ENCODE results near the gene RNF19B.

RNF19B gene

DNA sequence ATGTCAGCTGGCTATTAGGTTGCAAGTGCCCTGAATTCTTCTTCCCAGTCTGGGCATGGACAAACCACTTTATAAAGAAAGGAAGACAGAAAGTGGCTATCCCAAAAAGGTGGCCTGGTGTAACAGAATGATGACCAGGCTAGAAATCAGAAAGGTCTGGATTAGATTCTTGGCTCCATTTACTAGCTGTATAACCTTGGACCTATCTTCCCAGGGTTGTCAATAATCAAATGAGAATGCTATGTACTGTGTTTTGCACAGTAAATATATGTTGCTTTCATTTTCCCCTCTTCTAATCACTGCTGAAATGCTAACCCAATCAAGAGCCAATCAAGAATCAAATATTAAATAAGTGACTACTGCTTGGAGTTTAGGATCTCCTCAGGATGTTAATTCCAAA is 20.4 kb downstream of the RNF19B start:
- Histone ChIP-seq H3K14ac (ENCODE audit: low read length) (no peak overlapping the region), H4K91ac (ENCODE audit: low read depth, low read length, poor library complexity) (no peak overlapping the region), H2BK120ac (ENCODE audit: low read depth, low read length) (no peak overlapping the region), H3K4me1 (ENCODE audit: control insufficient read depth in 2 of 2, insufficient read depth in 1 of 2, low read depth in 1 of 2, low read length in 2 of 2) (no peaks in the 10 kb centered on the region), H2BK15ac (ENCODE audit: low read length) (no peak overlapping the region), H2BK12ac (ENCODE audit: low read length) (no peak overlapping the region), H3K9me3 (replicated peaks in 1 of 2; ENCODE audit: control insufficient read depth in 2 of 2, insufficient read depth in 1 of 2, low read depth in 1 of 2, low read length in 2 of 2) (no peaks in the 10 kb centered on the region), H3K18ac (ENCODE audit: low read length) (no peak overlapping the region), H2AFZ (ENCODE audit: low read length) (no peak overlapping the region), H2AK5ac (ENCODE audit: low read depth, low read length) (no peak overlapping the region), H4K8ac (ENCODE audit: low read depth, low read length) (no peak overlapping the region), H3K9ac (ENCODE audit: low read depth, low read length, poor library complexity) (no peak overlapping the region), H2BK5ac (ENCODE audit: low read length) (no peak overlapping the region), H3K79me1 (ENCODE audit: low read depth, low read length) (no peaks in the 10 kb centered on the region), H3K27ac (replicated peaks; ENCODE audit: low read length) (no peak overlapping the region), H3K4ac (ENCODE audit: low read length) (no peak overlapping the region), H3K36me3 (replicated peaks in 1 of 2; ENCODE audit: control insufficient read depth in 2 of 2, insufficient read depth in 2 of 2, low read length in 2 of 2) (peaks cover 12 to 90% of the 10 kb centered on the region in 2 donors), H3K4me3 (ENCODE audit: low read length in 2 of 2) (no peak overlapping the region), H3K23ac (ENCODE audit: low read depth, low read length, poor library complexity) (no peak overlapping the region), H3K27me3 (ENCODE audit: control insufficient read depth in 3 of 3, insufficient read depth in 3 of 3, low read depth in 1 of 3, low read length in 3 of 3) (no peaks in the 10 kb centered on the region), H3K4me2 (ENCODE audit: insufficient read depth, low read length, poor library complexity, severe bottlenecking) (no peak overlapping the region)
- DNase-seq (ENCODE audit: low spot score), result no peak

DNA sequence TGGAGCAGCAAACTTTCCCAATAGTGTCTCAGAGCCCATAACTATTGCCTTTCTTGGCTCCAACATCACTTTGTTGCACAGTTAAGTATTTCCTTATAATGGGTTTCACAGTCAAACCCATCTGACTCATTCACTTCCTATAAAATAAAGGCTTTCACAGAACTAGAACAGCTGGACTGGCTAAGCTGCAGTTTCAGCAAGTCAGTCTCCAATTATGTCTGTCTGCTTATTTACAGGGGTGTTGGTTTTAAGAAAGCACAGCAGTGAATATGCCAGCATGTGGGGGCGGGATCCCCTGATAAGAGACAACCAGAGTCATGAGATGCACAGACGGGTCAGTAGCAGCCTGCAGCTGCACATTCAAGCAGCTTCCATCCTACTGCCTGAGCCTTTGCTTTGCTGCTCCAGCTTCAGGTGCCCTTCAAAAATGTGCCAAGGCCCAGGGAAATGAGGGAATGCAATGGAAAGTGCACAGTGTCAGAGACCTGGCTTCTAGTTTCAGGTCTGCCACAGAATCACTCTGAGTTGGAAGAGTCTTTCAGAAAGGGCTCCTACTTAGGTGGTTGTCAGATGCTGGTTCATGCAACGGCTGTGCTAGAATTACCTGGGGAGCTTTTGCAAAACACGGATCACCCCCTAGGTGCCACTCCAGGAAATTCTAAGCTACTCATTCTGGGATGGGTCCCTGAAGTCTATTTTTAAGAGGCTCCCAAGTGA is 24.8 kb downstream of the RNF19B start:
- WGBS, 2 donors (ENCODE audit: extremely low coverage in 2 of 2, insufficient read length in 2 of 2, insufficient replicate concordance in 1 of 2), result no CpG with 5 or more reads among the region's 4 CpGs

DNA sequence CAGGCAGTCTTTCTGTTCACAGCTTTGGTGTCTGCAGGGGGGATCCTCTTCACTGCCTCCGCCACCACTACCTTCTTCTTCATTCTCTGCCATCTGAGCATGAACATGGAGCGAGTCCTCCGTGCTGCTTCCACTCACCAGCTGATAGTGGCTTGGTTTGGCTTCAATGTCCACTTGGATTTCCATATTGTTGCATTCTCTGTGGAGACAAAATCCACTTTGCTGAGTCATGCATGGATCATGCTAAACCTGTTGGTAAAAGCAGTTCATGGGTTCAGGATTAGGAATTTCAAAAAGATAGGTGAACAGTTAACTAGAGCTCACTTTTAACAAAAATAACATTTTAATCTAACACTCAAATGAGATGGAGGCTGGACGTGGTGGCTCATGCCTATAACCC is 27.5 kb downstream of the RNF19B start:
- no peak overlapping the region for H2AK5ac ChIP-seq (ENCODE audit: low read depth, low read length)
- H3K27me3 ChIP-seq (ENCODE audit: control insufficient read depth in 3 of 3, insufficient read depth in 3 of 3, low read depth in 1 of 3, low read length in 3 of 3), result no peaks in the 10 kb centered on the region
- H3K27ac ChIP-seq (replicated peaks; ENCODE audit: low read length), result no peak overlapping the region
- no peak overlapping the region for H2BK120ac ChIP-seq (ENCODE audit: low read depth, low read length)
- no peak overlapping the region for H3K4me2 ChIP-seq (ENCODE audit: insufficient read depth, low read length, poor library complexity, severe bottlenecking)
- H3K36me3 ChIP-seq (replicated peaks in 1 of 2; ENCODE audit: control insufficient read depth in 2 of 2, insufficient read depth in 2 of 2, low read length in 2 of 2), result peaks cover 9 to 74% of the 10 kb centered on the region in 2 donors
- no peaks in the 10 kb centered on the region for H3K9me3 ChIP-seq (replicated peaks in 1 of 2; ENCODE audit: control insufficient read depth in 2 of 2, insufficient read depth in 1 of 2, low read depth in 1 of 2, low read length in 2 of 2)
- H3K4me3 ChIP-seq (ENCODE audit: low read length in 2 of 2), result peak overlapping the region in 1 of 2 donors; percentile 38
- no peak overlapping the region for H4K91ac ChIP-seq (ENCODE audit: low read depth, low read length, poor library complexity)
- no peak overlapping the region for H3K4ac ChIP-seq (ENCODE audit: low read length)
- H3K4me1 ChIP-seq (ENCODE audit: control insufficient read depth in 2 of 2, insufficient read depth in 1 of 2, low read depth in 1 of 2, low read length in 2 of 2), result peaks cover 0 to 4% of the 10 kb centered on the region in 2 donors
- no peaks in the 10 kb centered on the region for H3K79me1 ChIP-seq (ENCODE audit: low read depth, low read length)
- no peak overlapping the region for H3K23ac ChIP-seq (ENCODE audit: low read depth, low read length, poor library complexity)
- H2AFZ ChIP-seq (ENCODE audit: low read length), result no peak overlapping the region
- no peak for DNase-seq (ENCODE audit: low spot score)
- H3K18ac ChIP-seq (ENCODE audit: low read length), result no peak overlapping the region
- H3K9ac ChIP-seq (ENCODE audit: low read depth, low read length, poor library complexity), result no peak overlapping the region
- no peak overlapping the region for H2BK5ac ChIP-seq (ENCODE audit: low read length)
- H4K8ac ChIP-seq (ENCODE audit: low read depth, low read length), result no peak overlapping the region
- H3K14ac ChIP-seq (ENCODE audit: low read length), result no peak overlapping the region
- no CpG with 5 or more reads among the region's 4 CpGs for WGBS, 2 donors (ENCODE audit: extremely low coverage in 2 of 2, insufficient read length in 2 of 2, insufficient replicate concordance in 1 of 2)
- no peak overlapping the region for H2BK12ac ChIP-seq (ENCODE audit: low read length)
- H2BK15ac ChIP-seq (ENCODE audit: low read length), result no peak overlapping the region

More for the DNA sequence above, 24.8 kb downstream of the RNF19B start:
- no peak for DNase-seq (ENCODE audit: low spot score)
- no peak overlapping the region for H2AK5ac ChIP-seq (ENCODE audit: low read depth, low read length)
- H3K27ac ChIP-seq (replicated peaks; ENCODE audit: low read length), result no peak overlapping the region
- no peak overlapping the region for H3K4me2 ChIP-seq (ENCODE audit: insufficient read depth, low read length, poor library complexity, severe bottlenecking)
- no peak overlapping the region for H2BK12ac ChIP-seq (ENCODE audit: low read length)
- no peak overlapping the region for H2BK120ac ChIP-seq (ENCODE audit: low read depth, low read length)
- H3K4me3 ChIP-seq (ENCODE audit: low read length in 2 of 2), result no peak overlapping the region
- no peak overlapping the region for H3K18ac ChIP-seq (ENCODE audit: low read length)
- H3K9me3 ChIP-seq (replicated peaks in 1 of 2; ENCODE audit: control insufficient read depth in 2 of 2, insufficient read depth in 1 of 2, low read depth in 1 of 2, low read length in 2 of 2), result no peaks in the 10 kb centered on the region
- no peak overlapping the region for H2BK15ac ChIP-seq (ENCODE audit: low read length)
- H3K23ac ChIP-seq (ENCODE audit: low read depth, low read length, poor library complexity), result no peak overlapping the region
- no peak overlapping the region for H4K8ac ChIP-seq (ENCODE audit: low read depth, low read length)
- H3K27me3 ChIP-seq (ENCODE audit: control insufficient read depth in 3 of 3, insufficient read depth in 3 of 3, low read depth in 1 of 3, low read length in 3 of 3), result no peaks in the 10 kb centered on the region
- no peaks in the 10 kb centered on the region for H3K4me1 ChIP-seq (ENCODE audit: control insufficient read depth in 2 of 2, insufficient read depth in 1 of 2, low read depth in 1 of 2, low read length in 2 of 2)
- H3K14ac ChIP-seq (ENCODE audit: low read length), result no peak overlapping the region
- no peak overlapping the region for H3K4ac ChIP-seq (ENCODE audit: low read length)
- no peak overlapping the region for H2AFZ ChIP-seq (ENCODE audit: low read length)
- H3K36me3 ChIP-seq (replicated peaks in 1 of 2; ENCODE audit: control insufficient read depth in 2 of 2, insufficient read depth in 2 of 2, low read length in 2 of 2), result peaks cover 12 to 93% of the 10 kb centered on the region in 2 donors
- H4K91ac ChIP-seq (ENCODE audit: low read depth, low read length, poor library complexity), result no peak overlapping the region
- H2BK5ac ChIP-seq (ENCODE audit: low read length), result no peak overlapping the region
- no peak overlapping the region for H3K9ac ChIP-seq (ENCODE audit: low read depth, low read length, poor library complexity)
- H3K79me1 ChIP-seq (ENCODE audit: low read depth, low read length), result no peaks in the 10 kb centered on the region

DNA sequence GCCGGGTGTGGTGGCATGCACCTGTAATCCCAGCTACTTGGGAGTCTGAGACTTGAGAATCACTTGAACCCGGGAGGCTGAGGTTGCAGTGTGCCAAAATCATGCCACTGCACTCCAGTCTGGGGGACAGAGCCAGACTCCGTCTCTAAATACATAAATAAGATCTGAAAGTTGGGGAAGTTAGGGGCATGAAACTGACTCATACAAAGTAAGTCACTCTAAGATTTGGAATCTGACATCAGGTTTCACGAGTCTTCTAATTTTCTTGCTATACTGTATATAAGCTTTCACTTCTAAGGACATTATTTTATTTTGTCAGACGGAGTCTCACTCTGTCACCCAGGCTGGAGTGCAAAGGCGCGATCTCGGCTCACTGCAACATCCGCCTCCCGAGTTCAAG is 30.1 kb downstream of the RNF19B start:
- H3K4ac ChIP-seq (ENCODE audit: low read length), result no peak overlapping the region
- DNase-seq (ENCODE audit: low spot score), result no peak
- H3K4me1 ChIP-seq (ENCODE audit: control insufficient read depth in 2 of 2, insufficient read depth in 1 of 2, low read depth in 1 of 2, low read length in 2 of 2), result peaks cover 0 to 4% of the 10 kb centered on the region in 2 donors
- H3K4me3 ChIP-seq (ENCODE audit: low read length in 2 of 2), result no peak overlapping the region
- no peak overlapping the region for H2BK12ac ChIP-seq (ENCODE audit: low read length)
- H3K18ac ChIP-seq (ENCODE audit: low read length), result no peak overlapping the region
- H3K14ac ChIP-seq (ENCODE audit: low read length), result no peak overlapping the region
- no CpG with 5 or more reads among the region's 10 CpGs for WGBS, 2 donors (ENCODE audit: extremely low coverage in 2 of 2, insufficient read length in 2 of 2, insufficient replicate concordance in 1 of 2)
- H4K8ac ChIP-seq (ENCODE audit: low read depth, low read length), result no peak overlapping the region
- no peak overlapping the region for H3K9ac ChIP-seq (ENCODE audit: low read depth, low read length, poor library complexity)
- H3K27ac ChIP-seq (replicated peaks; ENCODE audit: low read length), result no peak overlapping the region
- H2BK5ac ChIP-seq (ENCODE audit: low read length), result no peak overlapping the region
- no peak overlapping the region for H3K4me2 ChIP-seq (ENCODE audit: insufficient read depth, low read length, poor library complexity, severe bottlenecking)
- H2AFZ ChIP-seq (ENCODE audit: low read length), result no peak overlapping the region
- H3K23ac ChIP-seq (ENCODE audit: low read depth, low read length, poor library complexity), result no peak overlapping the region
- no peaks in the 10 kb centered on the region for H3K79me1 ChIP-seq (ENCODE audit: low read depth, low read length)
- H2BK15ac ChIP-seq (ENCODE audit: low read length), result no peak overlapping the region
- no peak overlapping the region for H4K91ac ChIP-seq (ENCODE audit: low read depth, low read length, poor library complexity)
- no peak overlapping the region for H2BK120ac ChIP-seq (ENCODE audit: low read depth, low read length)
- peaks cover 8 to 49% of the 10 kb centered on the region in 2 donors for H3K36me3 ChIP-seq (replicated peaks in 1 of 2; ENCODE audit: control insufficient read depth in 2 of 2, insufficient read depth in 2 of 2, low read length in 2 of 2)
- H2AK5ac ChIP-seq (ENCODE audit: low read depth, low read length), result no peak overlapping the region
- no peaks in the 10 kb centered on the region for H3K27me3 ChIP-seq (ENCODE audit: control insufficient read depth in 3 of 3, insufficient read depth in 3 of 3, low read depth in 1 of 3, low read length in 3 of 3)
- no peaks in the 10 kb centered on the region for H3K9me3 ChIP-seq (replicated peaks in 1 of 2; ENCODE audit: control insufficient read depth in 2 of 2, insufficient read depth in 1 of 2, low read depth in 1 of 2, low read length in 2 of 2)

Measured in neuronal stem cell (in vitro differentiated cells).